Loucy (cell line): ENCODE measurements around the gene SLC23A2.

ENCODE experiments used
- EZH2phosphoT487 ChIP-seq: fragments of 200-600 bp; IDR thresholded peaks from 2 replicates; pipeline ENCODE4 v1.6.1; 2018; ENCODE audit warnings: antibody characterized with exemption, mild to moderate bottlenecking, moderate library complexity, borderline replicate concordance
- TF ChIP-seq, protein P1 (sequence below): fragments of 200-600 bp; sonication (generic); conservative IDR thresholded peaks from 2 replicates; pipeline ENCODE4 v1.5.1; 2014; ENCODE audit warnings: mild to moderate bottlenecking, antibody characterized with exemption, low read length

DNA sequence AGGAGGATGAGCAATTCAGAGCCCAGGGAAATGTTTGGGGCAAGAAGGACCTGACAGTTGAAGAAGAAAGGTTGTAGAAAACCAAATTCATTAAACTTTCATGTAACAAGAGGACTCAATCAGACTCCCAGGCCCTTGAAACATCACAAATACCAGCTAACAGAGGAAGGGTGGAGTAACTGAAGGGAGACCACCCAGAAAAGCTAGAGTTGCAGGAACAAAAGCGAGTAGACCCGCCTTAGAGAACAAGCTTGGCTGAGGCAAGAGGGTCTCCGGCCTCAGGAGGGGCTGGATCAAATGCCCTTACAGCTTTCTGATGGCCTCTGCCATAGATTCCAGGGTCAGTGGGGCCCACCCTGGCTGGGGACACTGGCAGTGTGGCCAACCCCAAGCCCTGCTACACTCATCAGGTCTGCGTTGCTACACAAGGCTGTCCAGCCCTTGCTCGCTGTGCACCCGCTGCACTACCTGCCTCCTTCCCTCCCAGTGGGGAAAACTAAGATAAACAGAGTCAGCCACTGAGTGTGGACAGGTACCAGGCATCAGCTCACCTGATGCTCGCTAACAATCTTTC, 110.0 kb downstream of the SLC23A2 start:
- TF ChIP-seq, protein P1, sequence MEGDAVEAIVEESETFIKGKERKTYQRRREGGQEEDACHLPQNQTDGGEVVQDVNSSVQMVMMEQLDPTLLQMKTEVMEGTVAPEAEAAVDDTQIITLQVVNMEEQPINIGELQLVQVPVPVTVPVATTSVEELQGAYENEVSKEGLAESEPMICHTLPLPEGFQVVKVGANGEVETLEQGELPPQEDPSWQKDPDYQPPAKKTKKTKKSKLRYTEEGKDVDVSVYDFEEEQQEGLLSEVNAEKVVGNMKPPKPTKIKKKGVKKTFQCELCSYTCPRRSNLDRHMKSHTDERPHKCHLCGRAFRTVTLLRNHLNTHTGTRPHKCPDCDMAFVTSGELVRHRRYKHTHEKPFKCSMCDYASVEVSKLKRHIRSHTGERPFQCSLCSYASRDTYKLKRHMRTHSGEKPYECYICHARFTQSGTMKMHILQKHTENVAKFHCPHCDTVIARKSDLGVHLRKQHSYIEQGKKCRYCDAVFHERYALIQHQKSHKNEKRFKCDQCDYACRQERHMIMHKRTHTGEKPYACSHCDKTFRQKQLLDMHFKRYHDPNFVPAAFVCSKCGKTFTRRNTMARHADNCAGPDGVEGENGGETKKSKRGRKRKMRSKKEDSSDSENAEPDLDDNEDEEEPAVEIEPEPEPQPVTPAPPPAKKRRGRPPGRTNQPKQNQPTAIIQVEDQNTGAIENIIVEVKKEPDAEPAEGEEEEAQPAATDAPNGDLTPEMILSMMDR = no peak
- no peak for TF ChIP-seq EZH2phosphoT487
